Spleen (tissue), 11 donors: ENCODE results near the gene IFNGR1. TPM values are rescaled to one million over a fixed set of nuclear protein-coding genes. Genes with fewer than 3 reads are reported as not detected.

Experiments used
- DNase-seq: peaks from one replicate; pipeline ENCODE4 v3.0.0-alpha.2; 2020
- H3K27ac ChIP-seq, 8 donors: fragments of 200-600 bp; sonication (generic) in 7 of 8; 1 replicate in 4 of 8; 2 replicates in 4 of 8; pipeline versions ENCODE4 v1.5.0 to v1.8.0; 2016 to 2021; ENCODE audit warnings: inconsistent platforms in 4 of 8, mild to moderate bottlenecking in 4 of 8, moderate library complexity in 1 of 8
- H3K27me3 ChIP-seq, 7 donors: fragments of 200-600 bp; sonication (generic) in 6 of 7; replicated peaks in 1 of 7; 1 replicate in 4 of 7; 2 replicates in 3 of 7; pipeline versions ENCODE4 v1.5.0 to v1.8.0; 2016 to 2021; ENCODE audit warnings: inconsistent platforms in 3 of 7, mild to moderate bottlenecking in 1 of 7
- H3K36me3 ChIP-seq, 6 donors: fragments of 200-600 bp; sonication (generic) in 5 of 6; 1 replicate in 4 of 6; 2 replicates in 2 of 6; pipeline versions ENCODE4 v1.5.0 to v1.8.0; 2016 to 2021; ENCODE audit warnings: inconsistent platforms in 2 of 6
- H3K4me1 ChIP-seq, 6 donors: fragments of 200-600 bp; sonication (generic) in 5 of 6; 1 replicate in 3 of 6; 2 replicates in 3 of 6; pipeline versions ENCODE4 v1.5.0 to v1.8.0; 2016 to 2021; ENCODE audit warnings: inconsistent platforms in 3 of 6
- H3K4me3 ChIP-seq, 8 donors: fragments of 200-600 bp; sonication (generic) in 7 of 8; 1 replicate in 4 of 8; 2 replicates in 4 of 8; pipeline versions ENCODE4 v1.5.0 to v1.8.0; 2016 to 2021; ENCODE audit warnings: inconsistent platforms in 4 of 8, mild to moderate bottlenecking in 4 of 8, moderate library complexity in 2 of 8
- H3K9me3 ChIP-seq, 8 donors: fragments of 200-600 bp; sonication (generic) in 7 of 8; 1 replicate in 4 of 8; 2 replicates in 4 of 8; pipeline versions ENCODE4 v1.5.0 to v1.8.0; 2016 to 2021; ENCODE audit warnings: inconsistent platforms in 4 of 8
- POLR2A ChIP-seq, 3 donors: fragments of 450-650 bp; IDR thresholded peaks; one replicate each; pipeline ENCODE4 v1.5.1; 2017; ENCODE audit warnings: antibody characterized with exemption in 3 of 3, mild to moderate bottlenecking in 1 of 3
- POLR2AphosphoS5 ChIP-seq, 3 donors: sonication (generic); formaldehyde crosslinking; IDR thresholded peaks; one replicate each; pipeline ENCODE4 v1.5.1; 2017; ENCODE audit warnings: antibody characterized with exemption in 3 of 3
- WGBS, 5 donors: extraction: QIAGEN DNeasy Blood & Tissue Kit in 3 of 5; methylation state at CpG; one replicate each; pipeline versions ENCODE4 v1.1.5 to v1.1.7; 2013 to 2018; 5-methylcytosine and 5-hydroxymethylcytosine counted together
- intact Hi-C: fragments of 100-400 bp; cut with DNase I; formaldehyde crosslinking; loops from one replicate; pipeline ENCODE4 v1.15.0; 2023; ENCODE audit warnings: low total_unique reads
- polyA plus RNA-seq, 3 donors: library from polyadenylated mRNA; stranded (reverse); fragments of 200-250 nt; gene quantifications; one replicate each; pipeline ENCODE4 v1.2.1, GENCODE V29; 2013
- total RNA-seq, 7 donors: library from RNA; depleted of rRNA in 3 of 7; stranded (reverse); fragments of >200 nt in 3 of 7; fragmentation: NEBNext Ultra II Directional in 4 of 7; extraction: Animal tissue kit (Norgen Biotek cat#: 25700) in 4 of 7; gene quantifications; one replicate each; pipeline versions ENCODE4 v1.1.0 to v1.2.1, GENCODE V29; 2016 to 2021
- TF ChIP-seq, protein P1 (sequence below), 11 experiments: fragments of 200-600 bp in 7 of 11; fragments of 450-650 bp in 4 of 11; sonication (generic) in 4 of 11; IDR thresholded peaks in 8 of 11; conservative IDR thresholded peaks in 3 of 11; 1 replicate in 7 of 11; 2 replicates in 4 of 11; pipeline versions ENCODE4 v1.4.0 to v1.8.0; 2016 to 2021; ENCODE audit warnings: antibody characterized with exemption in 11 of 11, inconsistent platforms in 4 of 11, mild to moderate bottlenecking in 1 of 11
- donor health status: healthy with polysubstance abuse.
- donor health status: DM: no; HTN: no; CAD: no; lungs with moderate emphysema.
- donor health status: DM: no; HTN: no; CAD: no.
- donor health status: Bipolar disorder and iron deficiency.
- donor health status: healthy.
- donor health status: DM: no; HTN: no; CAD: no.
- donor health status: DM: yes; HTN: yes; CAD: no.

The IFNGR1 gene
- total and polyA plus RNA-seq, 10 donors, result 119 to 291 (median 183) TPM

- 68 to 86% (median 76%) methylated on average over 3 of the region's 3 CpGs for WGBS, 5 donors
- intact Hi-C loops, result no loop called here
- TF ChIP-seq, protein P1, sequence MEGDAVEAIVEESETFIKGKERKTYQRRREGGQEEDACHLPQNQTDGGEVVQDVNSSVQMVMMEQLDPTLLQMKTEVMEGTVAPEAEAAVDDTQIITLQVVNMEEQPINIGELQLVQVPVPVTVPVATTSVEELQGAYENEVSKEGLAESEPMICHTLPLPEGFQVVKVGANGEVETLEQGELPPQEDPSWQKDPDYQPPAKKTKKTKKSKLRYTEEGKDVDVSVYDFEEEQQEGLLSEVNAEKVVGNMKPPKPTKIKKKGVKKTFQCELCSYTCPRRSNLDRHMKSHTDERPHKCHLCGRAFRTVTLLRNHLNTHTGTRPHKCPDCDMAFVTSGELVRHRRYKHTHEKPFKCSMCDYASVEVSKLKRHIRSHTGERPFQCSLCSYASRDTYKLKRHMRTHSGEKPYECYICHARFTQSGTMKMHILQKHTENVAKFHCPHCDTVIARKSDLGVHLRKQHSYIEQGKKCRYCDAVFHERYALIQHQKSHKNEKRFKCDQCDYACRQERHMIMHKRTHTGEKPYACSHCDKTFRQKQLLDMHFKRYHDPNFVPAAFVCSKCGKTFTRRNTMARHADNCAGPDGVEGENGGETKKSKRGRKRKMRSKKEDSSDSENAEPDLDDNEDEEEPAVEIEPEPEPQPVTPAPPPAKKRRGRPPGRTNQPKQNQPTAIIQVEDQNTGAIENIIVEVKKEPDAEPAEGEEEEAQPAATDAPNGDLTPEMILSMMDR (IDR thresholded peaks at IDR 0.05 in 8 of 11, conservative IDR thresholded peaks at IDR 0.05 in 3 of 11), result no peak
- no peak for TF ChIP-seq POLR2A (IDR thresholded peaks at IDR 0.05)
- TF ChIP-seq POLR2AphosphoS5 (IDR thresholded peaks at IDR 0.05), result no peak
- Histone ChIP-seq H3K9me3 (peaks cover 0 to 16% (median 3%) of the 10 kb centered on the region in 8 donors), H3K27ac (no peak overlapping the region), H3K4me3 (no peak overlapping the region), H3K36me3 (no peaks in the 10 kb centered on the region), H3K27me3 (no peaks in the 10 kb centered on the region), H3K4me1 (peaks cover 11 to 64% (median 25%) of the 10 kb centered on the region in 6 donors)
- no peak for DNase-seq
Measured at GRCh38 chr6:137162692-137163306, 56.4 kb downstream of the IFNGR1 start.

- DNase-seq, result no peak
- no peak for TF ChIP-seq POLR2AphosphoS5 (IDR thresholded peaks at IDR 0.05)
- TF ChIP-seq, protein P1 (IDR thresholded peaks at IDR 0.05 in 8 of 11, conservative IDR thresholded peaks at IDR 0.05 in 3 of 11), result no peak
- TF ChIP-seq POLR2A (IDR thresholded peaks at IDR 0.05), result no peak
- Histone ChIP-seq H3K4me3 (no peak overlapping the region), H3K9me3 (peaks cover 0 to 16% (median 3%) of the 10 kb centered on the region in 8 donors), H3K4me1 (peaks cover 11 to 66% (median 28%) of the 10 kb centered on the region in 6 donors), H3K36me3 (no peaks in the 10 kb centered on the region), H3K27me3 (no peaks in the 10 kb centered on the region), H3K27ac (no peak overlapping the region)
- 83 to 97% (median 92%) methylated on average over 5 of the region's 5 CpGs for WGBS, 5 donors
- intact Hi-C loops, result no loop called here
Measured at GRCh38 chr6:137161949-137162348, 57.2 kb downstream of the IFNGR1 start.

GRCh38 chr6:137160763-137161162 is 58.4 kb downstream of the IFNGR1 start:
- H3K9me3 ChIP-seq, result peaks cover 0 to 16% (median 3%) of the 10 kb centered on the region in 8 donors
- H3K36me3 ChIP-seq, result no peaks in the 10 kb centered on the region
- TF ChIP-seq POLR2A (IDR thresholded peaks at IDR 0.05) (no peak), POLR2AphosphoS5 (IDR thresholded peaks at IDR 0.05) (no peak)
- TF ChIP-seq, protein P1 (IDR thresholded peaks at IDR 0.05 in 8 of 11, conservative IDR thresholded peaks at IDR 0.05 in 3 of 11), result no peak
- intact Hi-C loops, result no loop called here
- no peaks in the 10 kb centered on the region for H3K27me3 ChIP-seq
- WGBS, 5 donors, result 58 to 72% (median 67%) methylated on average over 3 of the region's 3 CpGs
- H3K4me3 ChIP-seq, result no peak overlapping the region
- H3K27ac ChIP-seq, result no peak overlapping the region
- H3K4me1 ChIP-seq, result peaks cover 10 to 66% (median 27%) of the 10 kb centered on the region in 6 donors
- no peak for DNase-seq

DNA sequence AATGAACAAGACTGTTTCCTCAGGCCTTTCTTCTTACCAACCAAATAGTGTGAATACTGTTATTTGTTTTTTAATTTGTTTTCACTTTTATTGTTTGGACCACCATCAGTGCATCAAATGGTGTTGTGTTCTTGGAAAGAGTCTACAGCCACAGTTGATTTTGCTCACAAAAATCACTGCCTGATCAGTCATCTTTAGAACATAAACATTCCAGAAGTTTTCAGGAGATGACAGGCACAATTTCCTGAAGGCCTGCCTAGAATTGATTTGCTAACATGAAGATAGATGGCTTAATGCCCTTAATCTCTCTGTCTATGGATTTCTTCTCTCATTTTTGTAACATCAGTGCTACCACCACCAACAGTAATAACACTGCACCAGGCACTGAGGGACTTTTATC is 59.3 kb downstream of the IFNGR1 start:
- peaks cover 0 to 16% (median 3%) of the 10 kb centered on the region in 8 donors for H3K9me3 ChIP-seq
- no peak overlapping the region for H3K27ac ChIP-seq
- DNase-seq, result no peak
- intact Hi-C loops, result no loop called here
- TF ChIP-seq, protein P1 (IDR thresholded peaks at IDR 0.05 in 8 of 11, conservative IDR thresholded peaks at IDR 0.05 in 3 of 11), result no peak
- TF ChIP-seq POLR2A (IDR thresholded peaks at IDR 0.05), result no peak
- TF ChIP-seq POLR2AphosphoS5 (IDR thresholded peaks at IDR 0.05), result no peak
- no peak overlapping the region for H3K4me3 ChIP-seq
- no peaks in the 10 kb centered on the region for H3K27me3 ChIP-seq
- H3K4me1 ChIP-seq, result peaks cover 7 to 66% (median 25%) of the 10 kb centered on the region in 6 donors
- H3K36me3 ChIP-seq, result no peaks in the 10 kb centered on the region
